Loucy (cell line): ENCODE data around the gene MN1.

Experiments used
- H2AFZ ChIP-seq: fragments of 200-600 bp; sonication (generic); 2 replicates; pipeline ENCODE4 v1.6.0; 2016; ENCODE audit warnings: antibody characterized with exemption, mild to moderate bottlenecking, low read length, moderate library complexity
- H3F3A ChIP-seq: fragments of 200-600 bp; 2 replicates; pipeline ENCODE4 v1.6.0; 2016; ENCODE audit warnings: antibody characterized with exemption, low read depth, mild to moderate bottlenecking
- H3K27me3 ChIP-seq: fragments of 200-600 bp; sonication (generic); 2 replicates; pipeline ENCODE4 v1.6.1; 2014; ENCODE audit warnings: low read length, mild to moderate bottlenecking; ENCODE audit not compliant: insufficient read depth, poor library complexity, severe bottlenecking
- H3K36me3 ChIP-seq: fragments of 200-600 bp; sonication (generic); 2 replicates; pipeline ENCODE4 v1.6.1; 2016; ENCODE audit warnings: low read length; ENCODE audit not compliant: insufficient read depth
- H3K4me1 ChIP-seq: fragments of 200-600 bp; sonication (generic); 2 replicates; pipeline ENCODE4 v1.5.1; 2014; ENCODE audit warnings: low read length, mild to moderate bottlenecking; ENCODE audit not compliant: insufficient read depth, poor library complexity, severe bottlenecking
- H3K4me2 ChIP-seq: fragments of 200-600 bp; sonication (generic); 2 replicates; pipeline ENCODE4 v1.6.0; 2014; ENCODE audit warnings: antibody characterized with exemption, low read length, low read depth, mild to moderate bottlenecking; ENCODE audit not compliant: poor library complexity, severe bottlenecking
- H3K4me3 ChIP-seq: fragments of 200-600 bp; sonication (generic); 2 replicates; pipeline ENCODE4 v1.5.1; 2014; ENCODE audit warnings: low read length, mild to moderate bottlenecking, mixed read lengths; ENCODE audit not compliant: poor library complexity, severe bottlenecking
- H3K79me2 ChIP-seq: fragments of 200-600 bp; sonication (generic); 2 replicates; pipeline ENCODE4 v1.6.1; 2014; ENCODE audit warnings: low read length; ENCODE audit not compliant: insufficient read depth
- H3K9ac ChIP-seq: fragments of 200-600 bp; sonication (generic); 2 replicates; pipeline ENCODE4 v1.6.0; 2014; ENCODE audit warnings: mild to moderate bottlenecking, low read depth, low read length, moderate library complexity; ENCODE audit not compliant: poor library complexity, severe bottlenecking
- H3K9me2 ChIP-seq: fragments of 200-600 bp; sonication (generic); replicated peaks from 2 replicates; pipeline ENCODE4 v1.6.1; 2016; ENCODE audit warnings: low read depth, low read length, mixed read lengths
- H3K9me3 ChIP-seq: fragments of 200-600 bp; sonication (generic); 2 replicates; pipeline ENCODE4 v1.6.1; 2014; ENCODE audit warnings: mild to moderate bottlenecking, antibody characterized with exemption, low read length, low read depth; ENCODE audit not compliant: insufficient read depth
- H4K20me1 ChIP-seq: fragments of 200-600 bp; sonication (generic); 2 replicates; pipeline ENCODE4 v1.6.0; 2014; ENCODE audit warnings: antibody characterized with exemption, low read length, mild to moderate bottlenecking; ENCODE audit not compliant: insufficient read depth, poor library complexity, severe bottlenecking
- CTCF ChIP-seq: fragments of 200-600 bp; sonication (generic); conservative IDR thresholded peaks from 2 replicates; pipeline ENCODE4 v1.5.1; 2014; ENCODE audit warnings: mild to moderate bottlenecking, antibody characterized with exemption, low read length
- EZH2phosphoT487 ChIP-seq: fragments of 200-600 bp; IDR thresholded peaks from 2 replicates; pipeline ENCODE4 v1.6.1; 2018; ENCODE audit warnings: antibody characterized with exemption, mild to moderate bottlenecking, moderate library complexity, borderline replicate concordance

MN1 gene

GRCh38 chr22:27732841-27733240 is 68.7 kb downstream of the MN1 start:
- peaks cover 6% of the 10 kb centered on the region; the same call in 1 of the 2 replicates for H3K9me3 ChIP-seq
- no peak for TF ChIP-seq CTCF
- no peaks in the 10 kb centered on the region for H3K4me1 ChIP-seq
- H3K36me3 ChIP-seq: no peaks in the 10 kb centered on the region
- H2AFZ ChIP-seq: no peak overlapping the region
- H3K4me2 ChIP-seq: no peak overlapping the region
- no peak overlapping the region for H3K9ac ChIP-seq
- no peaks in the 10 kb centered on the region for H3K79me2 ChIP-seq
- no peaks in the 10 kb centered on the region for H3K9me2 ChIP-seq
- no peaks in the 10 kb centered on the region for H3F3A ChIP-seq
- H3K27me3 ChIP-seq: no peaks in the 10 kb centered on the region
- no peaks in the 10 kb centered on the region for H4K20me1 ChIP-seq
- H3K4me3 ChIP-seq: no peak overlapping the region

- no peaks in the 10 kb centered on the region for H3K79me2 ChIP-seq
- H4K20me1 ChIP-seq: no peaks in the 10 kb centered on the region
- H3K27me3 ChIP-seq: no peaks in the 10 kb centered on the region
These were observed 69.2 kb downstream of the MN1 start for GRCh38 chr22:27732391-27732790.

GRCh38 chr22:27731621-27732020 is 69.9 kb downstream of the MN1 start:
- no peak overlapping the region for H3K4me2 ChIP-seq
- no peaks in the 10 kb centered on the region for H3K9me2 ChIP-seq
- no peaks in the 10 kb centered on the region for H4K20me1 ChIP-seq
- H3K36me3 ChIP-seq: no peaks in the 10 kb centered on the region
- TF ChIP-seq EZH2phosphoT487 (no peak), CTCF (no peak)
- no peak overlapping the region for H3K9ac ChIP-seq
- H3K27me3 ChIP-seq: no peaks in the 10 kb centered on the region
- no peaks in the 10 kb centered on the region for H3F3A ChIP-seq
- H3K9me3 ChIP-seq: no peaks in the 10 kb centered on the region
- no peaks in the 10 kb centered on the region for H3K4me1 ChIP-seq
- H2AFZ ChIP-seq: no peak overlapping the region
- no peak overlapping the region for H3K4me3 ChIP-seq
- H3K79me2 ChIP-seq: no peaks in the 10 kb centered on the region

More at GRCh38 chr22:27732391-27732790, 69.2 kb downstream of the MN1 start:
- H3K4me3 ChIP-seq: no peak overlapping the region
- H3F3A ChIP-seq: no peaks in the 10 kb centered on the region
- H2AFZ ChIP-seq: no peak overlapping the region
- no peaks in the 10 kb centered on the region for H3K36me3 ChIP-seq
- H3K9ac ChIP-seq: no peak overlapping the region
- peaks cover 2% of the 10 kb centered on the region; the same call in 1 of the 2 replicates for H3K9me3 ChIP-seq
- no peak overlapping the region for H3K4me2 ChIP-seq
- no peaks in the 10 kb centered on the region for H3K4me1 ChIP-seq
- TF ChIP-seq EZH2phosphoT487: no peak
- TF ChIP-seq CTCF: no peak
- no peaks in the 10 kb centered on the region for H3K9me2 ChIP-seq
